ENCODE data around the gene TNFRSF11A. TPM values are rescaled to one million over a fixed set of nuclear protein-coding genes. Genes with fewer than 3 reads are reported as not detected.

Gene TNFRSF11A
- total and polyA plus RNA-seq, 9 donors, result 2.0 to 3.8 (median 2.9) TPM

- Histone ChIP-seq H3K4me1 (ENCODE audit: control insufficient read depth, insufficient read depth, low read length) (no peaks in the 10 kb centered on the region), H3K4me3 (ENCODE audit: low read length) (no peak overlapping the region), H3K27me3 (ENCODE audit: control insufficient read depth, insufficient read depth, low read length) (peaks cover 1% of the 10 kb centered on the region), H3K27ac (ENCODE audit: low read length) (no peak overlapping the region), H3K9me3 (replicated peaks; ENCODE audit: control insufficient read depth, low read depth, low read length) (no peaks in the 10 kb centered on the region), H3K36me3 (ENCODE audit: control insufficient read depth, insufficient read depth, low read length) (no peaks in the 10 kb centered on the region)
- no peak for DNase-seq
- WGBS (ENCODE audit: insufficient coverage), result 81% methylated on average over 3 of the region's 6 CpGs
Observed at GRCh38 chr18:62402342-62402948, 77.3 kb downstream of the TNFRSF11A start.

- Histone ChIP-seq H3K27me3 (ENCODE audit: control insufficient read depth, insufficient read depth, low read length) (peaks cover 2% of the 10 kb centered on the region), H3K4me1 (ENCODE audit: control insufficient read depth, insufficient read depth, low read length) (no peaks in the 10 kb centered on the region), H3K9me3 (replicated peaks; ENCODE audit: control insufficient read depth, low read depth, low read length) (no peaks in the 10 kb centered on the region), H3K4me3 (ENCODE audit: low read length) (no peak overlapping the region), H3K27ac (ENCODE audit: low read length) (no peak overlapping the region), H3K36me3 (ENCODE audit: control insufficient read depth, insufficient read depth, low read length) (no peaks in the 10 kb centered on the region)
- DNase-seq, result no peak
- WGBS (ENCODE audit: insufficient coverage), result 96% methylated on average over 3 of the region's 3 CpGs
Observed at GRCh38 chr18:62403120-62403519, 78.0 kb downstream of the TNFRSF11A start.

GRCh38 chr18:62404881-62405280, 79.8 kb downstream of the TNFRSF11A start:
- WGBS (ENCODE audit: insufficient coverage), result 80% methylated on average over 1 of the region's 3 CpGs
- Histone ChIP-seq H3K27ac (ENCODE audit: low read length) (no peak overlapping the region), H3K4me3 (ENCODE audit: low read length) (no peak overlapping the region), H3K36me3 (ENCODE audit: control insufficient read depth, insufficient read depth, low read length) (no peaks in the 10 kb centered on the region), H3K4me1 (ENCODE audit: control insufficient read depth, insufficient read depth, low read length) (no peaks in the 10 kb centered on the region), H3K27me3 (ENCODE audit: control insufficient read depth, insufficient read depth, low read length) (peaks cover 2% of the 10 kb centered on the region), H3K9me3 (replicated peaks; ENCODE audit: control insufficient read depth, low read depth, low read length) (no peaks in the 10 kb centered on the region)
- no peak for DNase-seq

- Histone ChIP-seq H3K36me3 (ENCODE audit: control insufficient read depth, insufficient read depth, low read length) (no peaks in the 10 kb centered on the region), H3K9me3 (replicated peaks; ENCODE audit: control insufficient read depth, low read depth, low read length) (no peaks in the 10 kb centered on the region), H3K27ac (ENCODE audit: low read length) (no peak overlapping the region), H3K4me3 (ENCODE audit: low read length) (no peak overlapping the region), H3K4me1 (ENCODE audit: control insufficient read depth, insufficient read depth, low read length) (peaks cover 6% of the 10 kb centered on the region), H3K27me3 (ENCODE audit: control insufficient read depth, insufficient read depth, low read length) (peaks cover 2% of the 10 kb centered on the region)
- 87% methylated on average over 7 of the region's 10 CpGs for WGBS (ENCODE audit: insufficient coverage)
- no peak for DNase-seq
Observed at GRCh38 chr18:62407660-62408059, 82.5 kb downstream of the TNFRSF11A start.

GRCh38 chr18:62409821-62410220, 84.7 kb downstream of the TNFRSF11A start:
- Histone ChIP-seq H3K36me3 (ENCODE audit: control insufficient read depth, insufficient read depth, low read length) (no peaks in the 10 kb centered on the region), H3K4me3 (ENCODE audit: low read length) (no peak overlapping the region), H3K4me1 (ENCODE audit: control insufficient read depth, insufficient read depth, low read length) (peaks cover 6% of the 10 kb centered on the region), H3K9me3 (replicated peaks; ENCODE audit: control insufficient read depth, low read depth, low read length) (no peaks in the 10 kb centered on the region), H3K27ac (ENCODE audit: low read length) (no peak overlapping the region), H3K27me3 (ENCODE audit: control insufficient read depth, insufficient read depth, low read length) (peaks cover 2% of the 10 kb centered on the region)
- WGBS (ENCODE audit: insufficient coverage), result 70% methylated on average over 4 of the region's 5 CpGs
- DNase-seq, result no peak

GRCh38 chr18:62412231-62412979, 87.3 kb downstream of the TNFRSF11A start:
- H3K27ac ChIP-seq (ENCODE audit: low read length), result peak overlapping the region; percentile 22

GRCh38 chr18:62413206-62413605, 88.1 kb downstream of the TNFRSF11A start:
- DNase-seq, result peak; percentile 95
- peak overlapping the region; percentile 22 for H3K27ac ChIP-seq (ENCODE audit: low read length)
- H3K4me1 ChIP-seq (ENCODE audit: control insufficient read depth, insufficient read depth, low read length), result peaks cover 6% of the 10 kb centered on the region
- no CpG with 5 or more reads among the region's 1 CpG for WGBS (ENCODE audit: insufficient coverage)
- no peaks in the 10 kb centered on the region for H3K9me3 ChIP-seq (replicated peaks; ENCODE audit: control insufficient read depth, low read depth, low read length)
- H3K27me3 ChIP-seq (ENCODE audit: control insufficient read depth, insufficient read depth, low read length), result no peaks in the 10 kb centered on the region
- H3K4me3 ChIP-seq (ENCODE audit: low read length), result no peak overlapping the region
- no peaks in the 10 kb centered on the region for H3K36me3 ChIP-seq (ENCODE audit: control insufficient read depth, insufficient read depth, low read length)

More at GRCh38 chr18:62412231-62412979, 87.3 kb downstream of the TNFRSF11A start:
- WGBS (ENCODE audit: insufficient coverage), result 41% methylated on average over 4 of the region's 5 CpGs
- peak; percentile 71 for DNase-seq
- no peaks in the 10 kb centered on the region for H3K36me3 ChIP-seq (ENCODE audit: control insufficient read depth, insufficient read depth, low read length)
- peaks cover 6% of the 10 kb centered on the region for H3K4me1 ChIP-seq (ENCODE audit: control insufficient read depth, insufficient read depth, low read length)
- peaks cover under 1% of the 10 kb centered on the region for H3K27me3 ChIP-seq (ENCODE audit: control insufficient read depth, insufficient read depth, low read length)
- no peak overlapping the region for H3K4me3 ChIP-seq (ENCODE audit: low read length)
- H3K9me3 ChIP-seq (replicated peaks; ENCODE audit: control insufficient read depth, low read depth, low read length), result no peaks in the 10 kb centered on the region

- WGBS (ENCODE audit: insufficient coverage), result no CpG with 5 or more reads among the region's 1 CpG
- H3K27ac ChIP-seq (ENCODE audit: low read length), result no peak overlapping the region
- H3K4me3 ChIP-seq (ENCODE audit: low read length), result no peak overlapping the region
- H3K4me1 ChIP-seq (ENCODE audit: control insufficient read depth, insufficient read depth, low read length), result peaks cover 2% of the 10 kb centered on the region
- no peaks in the 10 kb centered on the region for H3K27me3 ChIP-seq (ENCODE audit: control insufficient read depth, insufficient read depth, low read length)
- H3K9me3 ChIP-seq (replicated peaks; ENCODE audit: control insufficient read depth, low read depth, low read length), result no peaks in the 10 kb centered on the region
- no peak for DNase-seq
- H3K36me3 ChIP-seq (ENCODE audit: control insufficient read depth, insufficient read depth, low read length), result no peaks in the 10 kb centered on the region
Observed at GRCh38 chr18:62418258-62418657, 93.1 kb downstream of the TNFRSF11A start.

- no CpG with 5 or more reads among the region's 3 CpGs for WGBS (ENCODE audit: insufficient coverage)
Observed at GRCh38 chr18:62420151-62420512, 95.0 kb downstream of the TNFRSF11A start.

GRCh38 chr18:62420513-62421209, 95.6 kb downstream of the TNFRSF11A start:
- DNase-seq, result peak; percentile 85

More at GRCh38 chr18:62420151-62420512, 95.0 kb downstream of the TNFRSF11A start:
- H3K9me3 ChIP-seq (replicated peaks; ENCODE audit: control insufficient read depth, low read depth, low read length), result no peaks in the 10 kb centered on the region
- peaks cover 5% of the 10 kb centered on the region for H3K4me1 ChIP-seq (ENCODE audit: control insufficient read depth, insufficient read depth, low read length)
- H3K27me3 ChIP-seq (ENCODE audit: control insufficient read depth, insufficient read depth, low read length), result no peaks in the 10 kb centered on the region
- peak overlapping the region; percentile 63 for H3K27ac ChIP-seq (ENCODE audit: low read length)
- no peak overlapping the region for H3K4me3 ChIP-seq (ENCODE audit: low read length)
- peak; percentile 15 for DNase-seq
- no peaks in the 10 kb centered on the region for H3K36me3 ChIP-seq (ENCODE audit: control insufficient read depth, insufficient read depth, low read length)

More at GRCh38 chr18:62420513-62421209, 95.6 kb downstream of the TNFRSF11A start:
- Histone ChIP-seq H3K27ac (ENCODE audit: low read length) (peak overlapping the region; percentile 63), H3K27me3 (ENCODE audit: control insufficient read depth, insufficient read depth, low read length) (no peaks in the 10 kb centered on the region), H3K36me3 (ENCODE audit: control insufficient read depth, insufficient read depth, low read length) (no peaks in the 10 kb centered on the region), H3K9me3 (replicated peaks; ENCODE audit: control insufficient read depth, low read depth, low read length) (no peaks in the 10 kb centered on the region), H3K4me3 (ENCODE audit: low read length) (no peak overlapping the region), H3K4me1 (ENCODE audit: control insufficient read depth, insufficient read depth, low read length) (peaks cover 9% of the 10 kb centered on the region)
- 0% methylated on average over 4 of the region's 9 CpGs for WGBS (ENCODE audit: insufficient coverage)
